ENCODE results near the gene NDUFS4. TPM values are rescaled to one million over a fixed set of nuclear protein-coding genes. Genes with fewer than 3 reads are reported as not detected.

Gene NDUFS4
- total and polyA plus RNA-seq, 2 of the 4 experiments (the other 2 are of a cell fraction): 34.2 to 70.1 TPM

- POLR2A ChIA-PET (ENCODE audit: unreplicated experiment): no interaction called here
- intact Hi-C loops (cut with micrococcal nuclease): no loop called here
Measured at GRCh38 chr5:53604309-53604708, 43.9 kb downstream of the NDUFS4 start.

More at GRCh38 chr5:53604309-53604708, 43.9 kb downstream of the NDUFS4 start:
- H3K4me1 ChIP-seq (ENCODE audit: control insufficient read depth, insufficient read depth, low read length): peaks cover 2% of the 10 kb centered on the region; the same call in 1 of the 2 replicates
- no peak overlapping the region for H2AK9ac ChIP-seq (replicated peaks; ENCODE audit: low read depth, low read length, poor library complexity)
- DNase-seq: no peak
- no peak overlapping the region for H2BK5ac ChIP-seq (ENCODE audit: low read depth, low read length, poor library complexity, severe bottlenecking)
- dilution Hi-C loops (cut with HindIII; ENCODE audit: low sequenced_read_pairs, unreplicated experiment) (no loop called here), in situ Hi-C loops (cut with MboI; ENCODE audit: low sequenced_read_pairs) (no loop called here)
- TF ChIP-seq RCOR1 (IDR thresholded peaks at IDR 0.05; ENCODE audit: insufficient replicate concordance, low read length) (no peak), CHD1 (IDR thresholded peaks at IDR 0.05; ENCODE audit: low read depth, low read length) (no peak), USF2 (IDR thresholded peaks at IDR 0.05; ENCODE audit: low read depth, low read length) (no peak), CTCF (conservative IDR thresholded peaks at IDR 0.05; ENCODE audit: low read depth, low read length) (no peak), SMC3 (IDR thresholded peaks at IDR 0.05; ENCODE audit: low read depth, low read length) (no peak), RAD21 (IDR thresholded peaks at IDR 0.05; ENCODE audit: low read length) (no peak), RFX5 (IDR thresholded peaks at IDR 0.05; ENCODE audit: low read depth, low read length) (no peak), MXI1 (IDR thresholded peaks at IDR 0.05; ENCODE audit: borderline replicate concordance, low read depth, low read length) (no peak), ELK1 (IDR thresholded peaks at IDR 0.05; ENCODE audit: borderline replicate concordance, low read depth, low read length) (no peak), MAZ (IDR thresholded peaks at IDR 0.05; ENCODE audit: borderline replicate concordance, low read depth, low read length) (no peak), POLR2A (IDR thresholded peaks at IDR 0.05; ENCODE audit: low read depth, low read length) (no peak), CEBPB (IDR thresholded peaks at IDR 0.05; ENCODE audit: low read depth, low read length) (no peak), NFE2L2 (IDR thresholded peaks at IDR 0.05; ENCODE audit: low read depth, low read length) (no peak), FOS (IDR thresholded peaks at IDR 0.05; ENCODE audit: low read depth, low read length) (no peak), MAFK (IDR thresholded peaks at IDR 0.05; ENCODE audit: low read depth, low read length) (no peak), BHLHE40 (IDR thresholded peaks at IDR 0.05; ENCODE audit: low read depth, low read length) (no peak)
- H3K56ac ChIP-seq (ENCODE audit: extremely low read depth, insufficient read depth, low read length): no peak overlapping the region
- peaks cover 10 to 49% of the 10 kb centered on the region in 2 experiments; a peak in 3 of 4 replicates for H3K79me1 ChIP-seq (ENCODE audit: low read depth in 1 of 2, low read length in 2 of 2)
- no peak overlapping the region for H2BK15ac ChIP-seq (ENCODE audit: low read depth, low read length)
- H3K4me3 ChIP-seq (ENCODE audit: insufficient read depth, low read depth, low read length): no peak overlapping the region
- H3K9me3 ChIP-seq (ENCODE audit: control insufficient read depth, insufficient read depth, low read length): no peaks in the 10 kb centered on the region
- H3K23ac ChIP-seq (ENCODE audit: low read depth, low read length): no peak overlapping the region
- H3K4me2 ChIP-seq (ENCODE audit: low read depth, low read length): no peak overlapping the region
- no peak overlapping the region for H3K18ac ChIP-seq (ENCODE audit: low read depth, low read length)
- H3K36me3 ChIP-seq (ENCODE audit: control insufficient read depth, insufficient read depth, low read length): peaks cover 5% of the 10 kb centered on the region; the same call in 1 of the 2 replicates
- no peak overlapping the region for H3K14ac ChIP-seq (replicated peaks; ENCODE audit: low read depth, low read length)
- no peaks in the 10 kb centered on the region for H3K27me3 ChIP-seq (ENCODE audit: control insufficient read depth, insufficient read depth, low read length)
- H3K4ac ChIP-seq (ENCODE audit: low read depth, low read length): no peak overlapping the region
- CTCF ChIA-PET: no interaction called here
- H4K5ac ChIP-seq (ENCODE audit: low read depth, low read length): no peak overlapping the region
- no peak overlapping the region for H2BK120ac ChIP-seq (ENCODE audit: low read depth, low read length)
- no peak overlapping the region for H2AFZ ChIP-seq (replicated peaks; ENCODE audit: low read length, poor library complexity)
- H3K9ac ChIP-seq (ENCODE audit: low read depth, low read length): no peak overlapping the region
- no TSS peak for BruUV-seq (replicated peaks)
- no peak for ATAC-seq (ENCODE audit: low read depth)
- no peak overlapping the region for H4K91ac ChIP-seq (ENCODE audit: insufficient read depth, low read depth, low read length)
- H4K8ac ChIP-seq (ENCODE audit: low read depth in 2 of 2, low read length in 2 of 2): no peak overlapping the region
- peaks cover 9% of the 10 kb centered on the region; the same call in 1 of the 2 replicates for H4K20me1 ChIP-seq (ENCODE audit: insufficient read depth, low read length)
- no peak overlapping the region for H3K27ac ChIP-seq (ENCODE audit: insufficient read depth, low read length)
- WGBS, 2 experiments (ENCODE audit: extremely low coverage in 2 of 2, insufficient read length in 1 of 2): 83% methylated on average over 1 of the region's 2 CpGs; no CpG with 5 or more reads in 1 of the 2 experiments
- H3K9me1 ChIP-seq (ENCODE audit: insufficient read depth, low read length): peaks cover 9% of the 10 kb centered on the region
- no peak overlapping the region for H2AK5ac ChIP-seq (ENCODE audit: low read depth, low read length)
- no peak overlapping the region for H2BK20ac ChIP-seq (ENCODE audit: low read depth, low read length)
